Uterus (tissue), 2 donors: Measurements from ENCODE around the gene CARD11.

Experiments
- POLR2A ChIP-seq, 2 donors: fragments of 450-650 bp; IDR thresholded peaks; one replicate each; pipeline ENCODE4 v1.6.1; 2016; ENCODE audit warnings: antibody characterized with exemption in 2 of 2, mild to moderate bottlenecking in 1 of 2, moderate library complexity in 1 of 2
- TF ChIP-seq, protein P1 (sequence below), 4 experiments: fragments of 200-600 bp in 2 of 4; fragments of 450-650 bp in 2 of 4; sonication (generic) in 2 of 4; IDR thresholded peaks; one replicate each; pipeline ENCODE4 v1.5.1; 2016 to 2019; ENCODE audit warnings: antibody characterized with exemption in 4 of 4, mild to moderate bottlenecking in 2 of 4, moderate library complexity in 1 of 4

DNA sequence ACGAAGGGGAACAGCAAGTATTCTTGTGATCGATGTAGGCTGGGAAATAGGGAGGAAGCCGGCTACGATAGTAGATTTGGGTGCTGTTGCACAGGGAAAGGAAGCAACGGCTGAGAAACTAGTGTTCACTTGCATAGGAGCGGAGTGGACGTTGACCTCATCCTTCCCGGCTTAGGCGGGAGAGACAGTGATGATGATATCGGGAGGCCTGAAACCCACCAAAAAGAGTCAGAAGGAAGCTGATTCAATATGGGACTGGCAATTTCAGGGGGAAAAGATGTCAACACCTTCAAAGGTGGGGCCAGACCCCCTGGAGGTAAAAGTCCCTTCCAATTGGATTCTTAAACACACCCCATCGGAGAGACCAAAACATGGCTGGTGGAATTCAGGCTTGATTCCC lies 61.3 kb downstream of the CARD11 start:
- TF ChIP-seq, protein P1, sequence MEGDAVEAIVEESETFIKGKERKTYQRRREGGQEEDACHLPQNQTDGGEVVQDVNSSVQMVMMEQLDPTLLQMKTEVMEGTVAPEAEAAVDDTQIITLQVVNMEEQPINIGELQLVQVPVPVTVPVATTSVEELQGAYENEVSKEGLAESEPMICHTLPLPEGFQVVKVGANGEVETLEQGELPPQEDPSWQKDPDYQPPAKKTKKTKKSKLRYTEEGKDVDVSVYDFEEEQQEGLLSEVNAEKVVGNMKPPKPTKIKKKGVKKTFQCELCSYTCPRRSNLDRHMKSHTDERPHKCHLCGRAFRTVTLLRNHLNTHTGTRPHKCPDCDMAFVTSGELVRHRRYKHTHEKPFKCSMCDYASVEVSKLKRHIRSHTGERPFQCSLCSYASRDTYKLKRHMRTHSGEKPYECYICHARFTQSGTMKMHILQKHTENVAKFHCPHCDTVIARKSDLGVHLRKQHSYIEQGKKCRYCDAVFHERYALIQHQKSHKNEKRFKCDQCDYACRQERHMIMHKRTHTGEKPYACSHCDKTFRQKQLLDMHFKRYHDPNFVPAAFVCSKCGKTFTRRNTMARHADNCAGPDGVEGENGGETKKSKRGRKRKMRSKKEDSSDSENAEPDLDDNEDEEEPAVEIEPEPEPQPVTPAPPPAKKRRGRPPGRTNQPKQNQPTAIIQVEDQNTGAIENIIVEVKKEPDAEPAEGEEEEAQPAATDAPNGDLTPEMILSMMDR (IDR thresholded peaks at IDR 0.05), result no peak
- TF ChIP-seq POLR2A (IDR thresholded peaks at IDR 0.05), result no peak
